Stimulated activated CD4-positive, alpha-beta T cell treated with anti-CD3 and anti-CD28 coated beads, TNF-alpha, amount 100 ng/mL, for 24 hours (primary cell): ENCODE measurements around the gene PXN.
"Not testable (repeated sequence)": the region's sequence is repeated elsewhere in the genome, so short reads cannot be mapped to it uniquely, and the experiment has no call there.

ENCODE experiments used
- DNase-seq, 3 experiments: peaks; one replicate each; pipeline ENCODE4 v3.0.0-alpha.2; 2020; ENCODE audit warnings: low read depth in 3 of 3

The PXN gene

DNA sequence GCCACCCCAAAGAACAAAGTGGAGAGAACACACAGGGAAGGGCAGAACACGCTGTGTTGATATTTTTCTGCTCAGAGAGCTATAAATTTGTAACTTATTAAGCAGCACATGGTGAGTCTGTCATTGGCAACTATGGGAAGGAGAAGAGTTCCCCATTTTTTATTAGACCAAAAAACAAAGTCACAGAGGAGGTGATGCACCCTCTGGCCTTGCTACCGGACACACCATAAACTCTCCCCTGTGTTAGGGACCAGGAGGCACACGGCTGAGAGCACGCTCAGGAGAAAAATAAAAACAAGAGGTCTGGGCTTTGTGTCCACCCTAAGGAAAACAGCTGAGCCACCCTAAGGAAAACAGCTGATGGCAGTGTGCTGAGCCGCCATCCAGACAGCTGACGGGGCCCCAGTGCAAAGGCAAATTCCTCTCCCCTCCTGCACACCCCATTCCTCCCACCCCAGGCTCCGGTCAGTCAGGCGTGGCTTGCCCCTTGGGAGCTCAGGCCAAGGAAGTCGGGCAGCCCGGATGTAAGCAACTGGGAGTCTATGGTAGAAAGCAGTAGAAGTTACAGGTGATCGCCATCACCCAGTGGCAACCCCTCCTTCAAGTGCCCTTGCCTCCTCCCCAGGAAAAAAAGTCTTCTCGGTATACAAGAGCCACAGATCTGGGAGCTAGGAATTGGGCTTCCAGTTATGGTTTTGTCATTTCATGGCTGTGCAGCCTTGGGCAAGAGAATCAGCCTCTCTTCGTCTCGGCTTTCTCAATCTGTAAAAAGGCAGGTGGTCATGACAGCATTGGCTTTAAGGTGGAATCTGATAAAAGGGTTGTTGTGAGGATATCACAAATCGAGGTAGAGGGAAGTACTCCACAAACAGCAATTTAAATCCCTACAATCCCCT lies 2.4 kb downstream of the PXN start:
- DNase-seq = no peak

DNA sequence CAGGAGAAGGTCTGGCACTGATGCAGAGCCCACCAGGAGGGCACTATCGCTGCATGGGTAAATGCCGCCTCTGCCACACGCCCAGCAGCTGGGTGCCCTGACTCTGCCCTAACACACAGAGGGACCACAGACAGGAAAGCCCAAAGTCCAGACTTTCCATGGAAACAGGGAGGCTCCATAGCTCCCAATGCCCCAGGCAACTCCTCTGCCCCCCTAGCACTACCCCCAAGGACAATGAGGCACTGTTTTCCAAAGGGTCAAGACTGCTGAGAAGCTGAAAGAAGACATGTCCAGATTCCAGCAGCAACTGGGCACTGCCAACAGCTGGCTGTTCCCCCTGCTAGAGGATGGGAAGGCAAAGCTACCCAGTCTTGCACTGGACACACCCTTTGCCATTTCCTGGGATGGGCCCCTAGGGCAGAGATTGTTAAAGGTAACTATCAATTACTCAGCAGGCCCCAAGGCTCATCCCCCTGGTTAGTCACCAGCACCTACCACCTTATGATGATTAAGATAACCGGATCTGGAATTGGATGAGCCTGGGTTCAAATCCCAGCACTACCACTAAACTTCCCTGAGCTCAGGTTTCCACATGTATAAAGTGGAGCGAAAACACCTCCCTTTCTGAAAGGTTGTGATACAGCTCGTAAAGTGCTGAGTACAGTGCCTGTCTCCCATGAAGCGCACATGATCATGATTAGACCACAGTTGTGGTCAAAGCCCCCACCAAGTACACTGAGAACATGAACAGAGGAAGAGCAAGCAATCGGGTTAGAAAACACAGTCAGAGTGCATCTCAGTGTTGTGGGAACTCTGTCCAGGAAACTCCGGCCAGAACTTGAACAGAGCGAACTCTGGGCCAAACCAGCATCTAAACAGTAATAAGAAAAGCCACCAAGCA lies 3.3 kb downstream of the PXN start:
- DNase-seq = no peak

DNA sequence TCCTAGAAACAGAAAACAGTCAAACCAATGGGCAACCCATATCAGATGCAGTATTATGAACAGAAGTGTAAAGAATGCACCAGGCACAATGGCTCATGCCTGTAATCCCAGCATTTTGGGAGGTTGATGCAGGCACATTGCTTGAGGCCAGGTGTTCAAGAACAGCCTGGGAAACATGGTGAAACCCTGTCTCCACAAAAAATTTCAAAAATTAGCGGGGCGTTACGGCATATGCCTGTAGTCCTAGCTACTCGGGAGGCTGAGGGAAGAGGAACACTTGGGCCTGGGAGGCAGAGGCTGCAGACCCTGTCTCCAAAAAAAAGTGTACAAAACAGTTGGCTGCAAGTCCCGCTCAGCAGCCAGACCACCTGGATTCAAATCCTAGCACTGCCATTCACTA lies 4.9 kb downstream of the PXN start:
- DNase-seq = no peak

DNA sequence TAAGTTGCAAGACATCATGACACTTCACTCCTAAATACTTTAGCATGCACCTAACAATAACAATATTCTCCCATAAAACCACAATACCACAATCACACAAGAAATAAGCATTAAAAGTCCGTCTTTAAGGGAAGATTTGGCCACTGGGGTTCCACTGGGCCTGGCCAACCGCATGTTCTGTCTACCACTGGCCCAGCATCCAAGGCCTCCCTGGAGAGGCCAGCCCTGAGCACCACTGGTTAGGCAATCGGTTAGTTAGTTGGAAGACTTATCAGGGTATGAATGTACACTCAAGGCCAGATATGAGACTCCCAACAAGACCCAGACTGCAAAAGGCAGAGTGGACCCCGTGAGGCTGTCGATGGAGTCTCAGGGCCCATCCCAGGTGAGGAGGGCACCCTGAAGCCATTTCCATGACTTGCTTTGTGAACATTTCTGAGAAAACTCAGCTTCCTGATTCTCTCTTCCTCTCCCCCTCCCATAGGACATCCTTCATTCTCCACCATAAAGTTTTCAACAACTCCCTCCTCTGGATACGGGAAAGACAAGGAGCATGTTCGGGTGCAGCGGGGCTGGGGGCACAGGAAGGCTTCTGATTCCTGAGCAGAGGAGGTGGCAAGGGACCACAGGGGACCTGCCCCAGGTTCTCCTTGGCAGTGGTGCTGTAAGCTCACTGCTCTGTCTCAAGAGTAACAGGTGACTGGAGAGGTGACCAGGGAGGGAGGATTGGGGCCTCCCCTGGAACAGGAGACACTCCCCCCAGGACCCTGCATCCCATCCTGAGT lies 5.9 kb downstream of the PXN start:
- DNase-seq = no peak

DNA sequence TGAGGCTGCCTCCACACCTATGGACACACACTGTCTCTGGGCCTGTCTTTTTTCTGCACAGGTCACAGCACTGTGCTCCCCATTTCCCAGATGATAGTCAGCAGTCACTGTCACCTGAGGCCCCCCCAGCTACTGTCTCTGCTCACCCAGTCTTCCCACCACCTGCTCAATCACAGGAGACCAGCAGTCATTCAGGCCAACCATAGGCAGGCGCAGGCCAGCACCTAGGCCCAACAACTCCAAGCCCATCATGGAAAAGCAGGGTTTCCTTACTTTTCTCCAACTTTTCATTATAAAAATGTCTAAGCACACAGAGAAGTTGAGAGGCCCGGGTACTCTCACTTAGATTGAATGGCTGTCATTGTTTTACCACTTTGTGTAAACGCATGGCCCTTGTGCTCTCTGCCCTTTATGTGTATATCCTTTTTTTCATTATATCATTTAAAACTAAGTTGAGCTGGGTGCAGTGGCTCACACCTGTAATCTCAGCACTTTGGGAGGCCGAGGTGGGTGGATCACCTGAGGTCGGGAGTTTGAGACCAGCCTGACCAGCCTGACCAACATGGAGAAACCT lies 7.1 kb downstream of the PXN start:
- no peak for DNase-seq

DNA sequence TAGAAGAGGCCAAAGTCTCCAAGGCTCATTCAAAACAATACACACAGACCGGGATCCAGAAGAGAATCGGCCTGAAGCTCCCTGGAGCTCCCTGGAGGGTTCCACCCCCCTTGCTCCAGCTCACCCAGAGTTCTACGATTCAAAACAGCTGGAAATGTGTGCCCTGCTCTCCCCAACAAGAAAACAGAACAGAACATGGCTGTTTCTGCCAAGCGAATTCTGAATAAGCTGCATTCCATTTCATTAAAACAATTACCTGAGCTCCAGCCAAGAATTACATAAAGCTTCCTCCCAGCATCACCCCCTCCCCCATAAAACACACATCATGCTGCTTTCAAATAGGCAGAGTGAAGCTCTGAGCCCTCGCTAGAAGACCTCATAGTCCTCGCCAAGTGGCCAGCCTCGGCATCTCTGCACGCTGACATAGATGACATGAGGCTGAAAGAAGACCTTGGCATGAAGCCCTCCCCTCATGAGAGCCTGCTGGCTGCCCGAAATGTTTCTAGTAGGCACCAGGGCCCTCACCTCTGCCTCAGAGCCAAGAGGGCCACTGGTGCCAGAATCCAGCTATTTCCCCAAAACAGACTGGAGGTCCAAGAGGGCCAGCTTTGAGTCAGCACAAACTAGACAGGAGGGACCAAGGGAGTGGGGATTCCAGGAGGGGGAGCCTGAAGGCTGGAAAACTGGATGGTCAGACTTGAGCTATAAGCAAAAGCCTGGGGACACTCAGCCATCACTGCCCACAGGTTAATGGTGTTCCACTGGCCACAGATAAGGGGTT lies 8.3 kb downstream of the PXN start:
- DNase-seq = no peak

DNA sequence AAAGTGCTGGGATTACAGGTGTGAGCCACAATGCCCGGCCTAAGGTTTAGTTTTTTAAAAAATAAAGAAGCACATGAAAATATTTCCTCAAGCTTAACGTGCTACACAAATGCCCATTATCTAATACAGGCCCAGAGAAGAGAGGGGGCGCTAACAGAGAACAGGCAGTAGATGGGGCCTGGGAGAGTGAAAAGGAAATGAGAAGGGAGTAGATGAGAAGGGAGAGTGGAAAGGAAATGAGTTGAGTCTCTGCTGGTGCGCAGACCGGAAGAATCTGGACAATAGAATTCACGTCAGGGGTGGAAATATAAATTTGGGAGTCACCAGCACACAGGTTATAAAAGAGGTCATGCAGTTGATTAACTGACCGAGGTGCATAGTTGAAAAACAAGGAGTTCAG lies 10.7 kb downstream of the PXN start:
- no peak for DNase-seq

DNA sequence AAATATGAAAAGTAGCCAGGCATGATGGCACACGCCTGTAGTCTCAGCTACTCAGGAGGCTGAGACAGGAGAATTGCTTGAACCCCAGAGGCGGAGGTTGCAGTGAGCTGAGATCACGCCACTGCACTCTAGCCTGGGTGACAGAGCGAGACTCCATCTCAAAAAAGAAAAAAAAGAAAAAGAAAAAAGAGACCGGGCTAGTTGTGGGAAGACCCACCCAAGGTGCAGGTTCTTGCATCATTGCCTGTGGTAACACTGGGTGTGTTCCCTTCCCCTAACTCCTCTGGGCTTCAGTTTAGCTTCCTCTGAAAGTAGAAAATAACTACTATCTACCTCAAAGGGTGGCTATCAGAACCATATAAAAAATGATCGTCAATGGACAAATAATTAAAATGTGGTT lies 12.2 kb downstream of the PXN start:
- DNase-seq = not testable (repeated sequence)

DNA sequence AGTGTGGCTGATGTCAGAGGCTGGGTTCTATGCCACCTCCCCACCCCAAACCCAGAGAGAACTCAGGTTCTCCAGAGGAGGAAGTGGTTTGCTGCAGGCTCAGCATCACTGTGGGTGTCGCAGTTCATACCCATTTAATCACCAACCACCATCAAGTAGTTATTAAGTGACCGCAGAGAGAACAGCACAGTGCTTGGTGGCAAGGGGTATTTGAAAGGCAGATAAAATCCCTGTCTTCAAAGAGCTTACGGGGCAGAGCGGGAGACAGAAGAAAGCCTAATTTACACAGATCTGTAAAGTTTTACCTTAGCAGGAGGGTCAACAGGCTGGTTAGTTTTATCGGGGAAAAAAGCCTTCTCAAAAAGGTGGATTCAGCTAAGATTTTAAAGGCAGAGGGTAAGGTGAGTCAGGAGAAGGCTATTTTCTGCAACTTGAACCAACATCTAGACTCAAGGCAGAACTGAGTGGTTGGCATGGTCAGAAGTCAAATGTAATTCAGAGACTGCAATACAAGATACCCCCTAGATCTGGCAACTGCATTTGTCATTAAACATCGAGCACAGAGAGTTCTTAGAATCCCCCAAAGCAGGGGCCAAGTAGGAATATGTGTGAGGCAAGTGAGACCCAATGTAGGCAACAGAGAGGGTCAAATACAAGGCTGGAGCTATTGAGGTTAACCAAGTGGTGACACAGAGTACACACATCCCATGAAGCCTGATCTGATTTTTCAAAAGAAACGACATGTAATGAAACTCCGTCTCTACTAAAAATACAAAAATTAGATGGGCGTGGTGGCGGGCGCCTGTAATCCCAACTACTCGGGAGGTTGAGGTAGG lies 13.2 kb downstream of the PXN start:
- peak; percentile 46 to 61 (median 55) for DNase-seq

DNA sequence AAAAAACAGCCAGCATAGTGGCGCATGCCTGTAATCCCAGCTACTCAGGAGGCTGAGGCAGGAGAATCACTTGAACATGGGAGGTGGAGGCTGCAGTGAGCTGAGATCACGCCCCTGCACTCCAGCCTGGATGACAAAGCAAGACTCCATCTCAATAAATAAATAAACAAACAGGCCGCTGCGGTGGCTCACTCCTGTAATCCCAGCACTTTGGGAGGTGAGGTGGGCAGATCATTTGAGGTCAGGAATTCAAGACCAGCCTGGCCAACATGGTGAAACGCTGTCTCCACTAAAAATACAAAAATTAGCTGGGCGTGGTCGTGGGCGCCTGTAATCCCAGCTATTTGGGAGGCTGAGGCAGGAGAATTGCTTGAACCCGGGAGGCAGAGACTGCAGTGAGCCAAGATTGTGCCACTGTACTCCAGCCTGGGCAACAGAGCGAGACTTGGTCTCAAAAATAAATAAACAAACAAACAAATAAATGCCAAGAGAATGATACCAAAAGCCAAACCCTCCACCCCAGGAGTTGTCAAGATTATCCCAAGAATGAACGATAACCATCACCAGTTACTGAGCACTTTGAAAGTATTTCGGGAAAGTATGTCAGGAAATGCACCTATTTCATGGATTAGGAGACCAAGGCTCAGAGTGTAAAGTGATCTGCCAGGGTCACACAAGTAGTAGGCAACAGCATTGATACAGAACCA lies 14.0 kb downstream of the PXN start:
- not testable (repeated sequence) for DNase-seq

DNA sequence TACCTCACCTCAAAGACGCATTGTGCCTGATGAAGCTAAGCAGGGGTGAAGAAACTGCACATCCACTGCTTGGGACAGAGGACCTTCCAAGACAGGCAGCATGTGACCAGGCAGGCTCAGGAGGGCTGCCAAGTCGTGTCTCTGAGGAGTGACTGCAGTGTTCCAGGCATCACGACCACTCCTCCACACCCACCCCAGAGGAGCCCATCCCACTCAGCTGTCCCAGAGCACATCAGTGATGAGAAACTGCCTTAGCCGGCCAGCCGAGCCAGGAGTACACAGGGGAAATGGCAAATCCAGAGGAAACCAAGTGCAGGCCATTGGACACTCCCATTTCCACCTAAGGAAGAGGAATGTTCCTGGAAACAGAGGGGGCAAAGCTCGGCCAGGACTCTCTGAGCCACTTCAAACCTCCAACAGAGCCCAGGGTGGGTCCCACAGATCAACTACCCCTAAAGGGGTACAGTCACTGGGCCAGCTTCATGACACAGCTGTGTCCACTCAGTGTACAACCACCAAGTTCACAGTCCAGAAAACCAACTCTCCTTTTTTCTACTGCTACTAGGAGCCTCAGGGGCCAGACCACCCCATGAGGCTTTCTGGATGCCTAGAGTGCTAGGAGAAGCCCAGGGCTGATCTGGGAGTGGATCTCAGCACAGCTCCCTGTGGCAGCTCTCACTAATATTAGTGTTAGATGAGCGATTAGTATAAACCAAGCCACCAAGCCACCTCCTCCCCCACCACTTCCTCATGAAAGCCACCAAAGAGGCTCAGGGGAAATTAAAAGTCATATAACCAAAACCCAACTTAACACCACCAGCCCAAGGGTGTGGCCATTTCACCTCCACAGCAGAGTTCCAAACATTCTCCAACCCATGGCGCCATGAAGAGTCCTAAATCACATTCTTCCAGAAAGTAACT lies 15.4 kb downstream of the PXN start:
- no peak for DNase-seq

DNA sequence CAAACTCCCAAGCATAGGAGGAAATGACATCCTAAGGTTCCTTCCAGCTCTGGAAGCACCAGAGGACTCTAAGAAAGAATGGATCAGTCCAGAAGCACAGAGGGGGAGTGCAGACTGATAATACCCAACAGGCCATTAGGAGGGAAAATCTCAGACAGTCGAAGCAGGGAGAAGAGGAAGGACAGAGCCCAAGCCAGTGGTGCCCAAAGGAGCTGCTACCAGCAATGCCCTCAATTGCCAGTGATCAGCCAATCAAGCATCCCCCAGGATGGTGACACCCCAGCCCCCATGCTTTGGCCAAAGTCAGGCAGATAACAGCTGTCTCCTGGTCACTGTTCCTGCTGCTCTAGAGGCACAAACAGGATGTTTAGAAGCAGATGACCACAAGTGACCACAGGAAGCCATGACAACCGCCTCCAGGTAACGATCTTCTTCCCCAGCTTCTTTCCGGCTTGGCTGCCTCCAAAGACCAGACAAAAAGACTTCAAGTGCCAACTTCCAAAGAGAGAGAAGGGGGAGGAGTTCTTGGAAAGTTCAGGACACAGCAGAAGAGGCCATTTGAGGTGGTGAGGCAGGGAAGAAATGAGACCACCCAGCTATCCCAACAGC lies 16.2 kb downstream of the PXN start:
- no peak for DNase-seq

DNA sequence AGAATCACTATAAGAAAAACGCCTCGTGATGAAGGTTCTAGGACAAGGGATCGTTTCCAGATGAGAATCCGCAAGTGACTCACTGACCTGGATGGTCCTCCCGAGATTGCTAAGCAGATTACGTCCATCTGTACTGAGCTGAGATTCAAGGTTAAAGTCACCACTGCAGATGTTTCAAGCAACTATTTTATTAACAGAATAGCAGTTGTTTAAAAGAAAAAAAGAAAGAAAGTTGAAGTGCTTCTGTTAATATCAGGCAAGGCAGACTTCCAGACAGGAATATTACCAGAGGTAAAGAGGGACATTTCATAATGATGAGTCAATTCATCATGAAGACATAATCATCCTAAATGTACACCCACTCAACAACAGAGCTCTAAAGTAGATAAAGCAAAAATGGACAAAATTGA lies 17.9 kb downstream of the PXN start:
- DNase-seq = no peak

DNA sequence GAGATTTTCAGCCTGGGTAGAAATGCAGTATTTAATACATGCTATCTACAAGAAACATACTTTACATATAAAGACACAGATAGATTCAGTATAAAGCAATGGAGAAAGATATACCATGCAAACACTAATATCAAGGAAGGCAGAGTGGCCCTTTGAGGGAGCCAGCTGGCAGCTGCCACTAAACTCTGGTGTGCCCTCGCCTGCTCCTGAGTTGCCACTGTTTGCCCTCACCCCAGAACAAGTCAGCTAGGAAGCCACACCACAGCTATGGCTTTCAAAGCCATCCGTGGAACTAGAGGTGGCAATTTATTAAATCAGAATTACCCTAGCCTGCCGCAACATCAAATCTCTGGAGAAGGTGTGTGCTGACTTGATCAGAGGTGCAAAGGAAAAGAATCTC lies 18.3 kb downstream of the PXN start:
- DNase-seq = no peak

DNA sequence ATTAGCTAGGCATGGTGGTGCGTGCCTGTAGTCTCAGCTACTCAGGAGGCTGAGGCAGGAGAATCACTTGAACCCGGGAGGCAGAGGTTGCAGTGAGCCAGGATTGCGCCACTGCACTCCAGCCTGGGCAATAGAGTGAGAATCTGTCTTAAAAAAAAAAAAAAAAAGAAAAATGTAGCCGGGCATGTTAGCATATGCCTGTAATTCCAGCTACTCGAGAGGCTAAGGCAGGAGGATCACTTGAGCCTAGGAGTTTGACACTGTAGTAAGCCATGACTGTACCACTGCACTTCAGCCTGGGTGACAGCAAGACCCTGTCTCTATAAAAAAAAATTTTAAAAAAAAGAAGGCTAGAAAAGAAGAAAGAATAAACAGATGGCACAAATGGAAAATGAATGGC lies 18.8 kb downstream of the PXN start:
- DNase-seq = not testable (repeated sequence)

DNA sequence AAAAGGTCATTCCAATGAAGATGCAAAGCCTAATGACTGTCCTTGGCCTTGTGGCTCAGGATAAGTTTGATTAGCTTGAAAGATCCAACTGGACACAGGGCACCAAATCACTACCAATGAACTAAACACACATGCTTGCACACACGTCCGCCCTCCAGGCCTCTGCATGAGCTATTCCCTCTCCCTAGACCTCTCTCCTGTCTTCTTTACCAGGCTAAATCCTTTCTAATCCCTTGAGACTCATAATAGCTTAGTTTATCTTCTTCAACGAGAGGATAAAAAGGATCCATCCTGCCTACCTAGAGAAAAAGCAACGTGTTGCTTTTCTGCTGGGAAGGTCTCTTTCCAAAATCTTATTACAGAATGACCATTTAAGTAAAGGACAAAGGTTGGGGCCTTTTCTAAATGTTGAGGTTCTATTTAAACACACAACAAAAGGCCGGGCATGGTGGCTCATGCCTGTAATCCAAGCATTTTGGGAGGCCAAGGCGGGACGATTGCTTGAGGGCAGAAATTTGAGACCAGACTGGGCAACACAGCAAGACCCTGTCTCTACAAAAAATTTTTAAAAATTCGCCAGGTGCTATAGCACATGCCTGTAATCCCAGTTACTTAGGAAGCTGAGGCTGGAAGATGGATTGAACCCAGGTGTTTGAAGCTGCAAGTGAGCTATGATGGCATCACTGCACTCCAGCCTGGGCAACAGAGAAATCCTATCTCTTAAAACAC lies 22.4 kb downstream of the PXN start:
- no peak for DNase-seq

DNA sequence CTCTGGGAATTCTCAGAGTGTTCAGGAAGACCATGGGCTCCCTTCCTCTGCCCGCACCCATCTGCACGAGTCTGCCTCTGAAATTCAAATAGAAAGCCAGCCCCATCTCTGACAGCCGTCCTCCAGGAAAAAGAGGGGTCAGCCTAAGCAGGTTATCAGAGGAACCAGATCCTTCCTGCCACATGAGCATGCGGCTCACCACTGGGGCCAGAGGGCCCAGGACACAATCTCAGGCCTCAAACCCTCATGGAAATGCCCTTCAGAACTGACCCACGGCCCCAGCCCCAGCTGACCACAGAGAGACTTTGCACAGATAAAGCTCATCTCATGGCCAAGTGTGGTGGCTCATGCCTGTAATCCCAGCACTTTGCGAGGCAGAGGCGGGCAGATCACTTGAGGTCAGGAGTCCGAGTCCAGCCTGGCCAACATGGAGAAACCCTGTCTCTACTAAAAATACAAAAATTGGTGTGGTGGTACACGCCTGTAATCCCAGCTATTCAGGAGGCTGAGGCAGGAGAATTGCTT lies 23.2 kb downstream of the PXN start:
- DNase-seq = no peak
